Stimulated activated CD4-positive, alpha-beta T cell treated with anti-CD3 and anti-CD28 coated beads, Interleukin-4, amount 100 ng/mL, for 1 hour (primary cell): ENCODE results near the gene SPEM1.
A peak's percentile ranks its signal among the peaks of the same experiment; 100 is the strongest.

Experiments
- DNase-seq: peaks from one replicate; pipeline ENCODE4 v3.0.0-alpha.2; 2020

SPEM1 gene

DNA sequence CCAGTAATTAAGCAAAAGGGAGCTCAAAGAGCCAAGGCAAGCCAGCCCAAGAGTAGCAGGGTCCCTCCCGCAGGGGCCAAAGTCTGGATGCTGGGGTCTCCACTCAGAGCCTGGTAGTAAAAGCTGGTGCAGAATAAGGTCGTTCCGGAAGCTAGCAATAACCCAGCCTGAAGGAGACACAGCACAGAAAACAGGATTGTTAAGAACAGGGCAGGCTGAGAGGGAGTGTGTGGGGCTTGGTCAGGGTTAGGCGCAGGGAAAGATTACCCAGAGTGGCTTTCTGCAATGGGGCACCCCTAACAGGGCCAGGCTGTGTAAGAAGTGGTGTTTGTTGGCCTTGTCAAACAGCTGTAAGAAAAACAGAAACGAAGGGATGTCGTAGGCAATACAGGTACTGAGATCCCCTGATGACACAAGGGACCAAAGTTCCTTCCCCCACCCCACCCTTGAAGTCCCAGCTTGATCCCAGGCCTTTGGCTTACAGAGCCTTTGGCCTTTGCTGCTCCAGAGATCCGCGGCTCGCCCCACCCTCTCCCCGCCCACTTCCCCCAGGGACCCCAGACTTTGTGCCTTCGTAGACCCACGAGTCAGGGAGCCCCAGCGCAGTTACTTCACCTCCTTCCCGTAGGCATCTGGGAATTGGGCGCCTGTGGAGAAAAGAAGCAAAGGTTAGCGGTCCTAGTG is 16.9 kb upstream of the SPEM1 start:
- peak; percentile 23 for DNase-seq

DNA sequence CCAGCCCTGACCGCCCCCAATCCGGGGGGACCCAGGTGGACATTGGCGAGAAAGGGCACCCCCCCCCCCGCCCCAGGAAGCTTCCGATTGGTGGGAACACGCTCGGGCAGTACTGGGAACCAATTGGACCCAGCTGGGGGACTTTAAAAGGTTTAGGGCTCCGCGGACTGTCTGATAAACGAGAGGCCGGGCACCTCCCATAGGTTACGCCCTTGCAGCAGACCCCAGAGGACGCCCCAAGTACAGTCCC is 16.5 kb upstream of the SPEM1 start:
- no peak for DNase-seq

DNA sequence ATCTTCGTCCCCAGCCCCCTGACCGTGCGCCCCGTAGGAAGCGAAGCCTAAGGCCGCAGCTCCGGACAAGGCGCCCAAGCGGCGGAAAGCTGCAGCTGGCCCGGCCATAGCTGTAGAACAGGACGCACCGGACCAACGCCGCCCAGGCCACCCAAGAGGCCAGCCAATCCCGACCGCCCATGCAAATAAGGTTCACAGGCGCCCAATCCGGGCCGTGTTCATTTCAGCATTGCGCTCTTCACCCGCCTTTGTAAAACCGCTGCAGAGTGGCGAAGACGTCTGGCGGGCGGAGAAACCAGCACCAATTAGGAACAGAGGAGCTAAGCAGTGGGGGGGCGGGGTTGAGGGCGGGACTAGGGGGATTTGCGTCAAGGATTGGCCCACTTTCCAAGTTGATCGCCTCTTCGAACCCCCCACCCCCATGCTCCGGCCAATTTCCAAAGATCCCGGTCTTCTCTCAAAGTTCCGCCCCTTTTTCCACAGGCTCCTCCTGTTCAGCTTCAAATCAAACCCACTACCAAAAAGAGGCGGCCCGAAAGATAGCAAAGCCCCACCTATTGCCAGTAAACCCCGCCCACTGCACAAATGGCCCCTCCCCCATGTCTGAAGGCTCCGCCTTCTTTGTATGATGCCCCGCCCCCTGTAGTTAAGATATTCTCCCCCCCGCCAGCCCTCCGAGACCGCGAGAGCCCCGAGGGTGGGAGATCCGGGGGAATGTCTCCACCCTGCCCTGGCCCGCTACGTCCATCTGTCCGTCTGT is 16.0 kb upstream of the SPEM1 start, which contains the start of gene TMEM256:
Gene TMEM256, minus strand, starts transcription at position 121 of the 760 bp plus-strand sequence. Its CDS starts 13 bp downstream, at position 108.
- DNase-seq: peak; percentile 92

DNA sequence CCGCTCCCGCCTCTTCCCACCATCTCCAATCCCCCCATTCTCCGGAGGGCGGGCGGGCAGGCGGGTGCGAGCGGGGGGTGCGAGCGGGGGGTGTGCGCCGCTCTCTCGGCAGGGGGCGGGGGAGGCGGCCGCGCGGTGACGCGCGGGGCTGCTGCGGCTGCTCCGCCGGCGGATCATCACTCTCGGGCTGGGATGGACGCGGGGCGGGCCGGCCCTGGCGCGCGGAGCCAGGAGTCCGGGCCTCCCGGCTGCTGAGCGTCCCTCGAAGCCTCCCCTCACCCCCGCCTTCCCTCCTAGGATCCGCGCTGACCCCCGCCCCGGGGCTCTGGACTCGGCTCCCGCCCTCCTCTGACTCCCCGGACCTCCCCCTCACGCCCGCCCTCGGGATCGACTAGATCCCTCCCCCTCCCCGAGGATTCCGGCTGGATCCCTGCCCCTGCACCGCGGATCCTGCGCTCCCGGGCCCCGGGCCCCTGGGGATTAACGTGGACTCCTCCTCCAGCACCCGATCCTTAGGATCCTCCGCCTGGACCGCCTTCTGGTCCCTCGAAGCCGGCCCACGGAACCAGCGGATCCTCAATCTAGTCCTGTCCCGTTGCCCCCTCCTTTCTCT is 15.3 kb upstream of the SPEM1 start:
- peak; percentile 71 for DNase-seq

DNA sequence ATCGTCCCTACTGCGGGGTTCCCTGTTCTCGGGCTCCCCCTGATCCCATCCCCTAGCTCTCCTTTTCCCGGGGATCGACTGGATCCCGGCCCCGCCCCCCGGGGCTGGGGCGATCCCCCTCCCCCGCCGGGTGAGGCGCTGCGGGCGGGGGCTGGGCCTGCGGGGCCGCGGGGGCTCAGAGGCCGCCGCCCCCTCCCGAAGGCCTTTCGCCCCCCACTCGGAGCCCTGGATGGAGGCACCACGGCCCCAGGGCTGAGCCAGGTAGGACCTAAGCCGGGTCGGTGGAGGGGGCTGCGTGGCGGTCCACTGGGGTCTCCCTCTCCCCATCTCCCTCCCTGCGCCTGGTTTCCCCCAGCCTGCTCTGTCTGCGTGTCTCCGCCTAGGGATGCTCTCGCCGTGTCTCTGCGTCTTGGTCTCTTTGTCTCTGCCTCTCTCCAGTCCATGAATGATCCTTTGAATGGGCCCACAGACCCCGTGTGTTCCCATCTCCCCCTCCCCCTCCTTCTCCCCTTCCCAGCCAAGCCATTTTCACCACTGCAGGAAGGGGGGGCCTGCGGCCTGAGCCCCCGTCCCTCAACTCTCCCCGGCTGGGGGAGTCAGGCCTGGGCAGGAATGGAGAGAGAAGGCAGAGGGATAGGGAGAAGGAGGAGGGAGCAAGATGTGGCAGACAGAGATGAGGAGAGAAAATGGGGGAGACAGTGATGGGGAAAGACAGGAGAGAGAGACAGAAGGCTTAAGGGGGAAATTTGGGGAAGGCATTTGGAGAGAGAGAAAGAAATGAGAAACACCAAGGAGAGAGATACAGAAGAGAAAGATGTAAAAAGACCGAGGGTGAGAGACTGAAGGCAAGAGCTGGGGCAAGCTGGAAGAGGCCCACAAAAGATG is 14.5 kb upstream of the SPEM1 start:
- no peak for DNase-seq

DNA sequence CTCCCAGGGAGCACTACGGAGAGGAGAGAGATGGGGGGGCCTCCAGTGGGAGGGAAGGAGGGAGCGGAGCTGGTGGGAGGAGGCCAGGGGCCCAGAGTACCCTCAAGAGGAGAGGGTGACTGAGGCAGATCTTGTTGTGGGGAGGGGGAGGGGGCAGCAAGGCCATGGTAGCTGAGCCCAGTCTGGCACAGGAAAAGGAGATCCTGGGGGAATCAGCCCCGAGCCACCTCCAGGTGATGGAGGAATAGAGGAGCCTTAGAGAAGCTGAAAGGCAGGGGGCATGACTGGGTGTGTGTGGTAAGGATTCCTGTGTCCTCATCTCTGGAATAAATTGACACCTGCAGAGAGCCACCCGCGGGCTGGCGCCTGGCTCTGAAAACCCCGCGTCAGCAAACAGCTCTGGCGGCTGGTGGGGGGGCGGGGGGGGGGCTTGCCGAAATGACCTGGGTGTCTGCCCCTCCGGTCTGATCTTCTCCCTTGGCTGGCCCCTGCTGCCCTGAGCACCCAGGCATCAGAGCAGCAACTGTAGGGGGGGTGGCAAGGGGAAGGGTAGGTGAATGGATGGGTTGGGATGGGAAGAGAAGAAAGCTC is 13.8 kb upstream of the SPEM1 start:
- DNase-seq: no peak

DNA sequence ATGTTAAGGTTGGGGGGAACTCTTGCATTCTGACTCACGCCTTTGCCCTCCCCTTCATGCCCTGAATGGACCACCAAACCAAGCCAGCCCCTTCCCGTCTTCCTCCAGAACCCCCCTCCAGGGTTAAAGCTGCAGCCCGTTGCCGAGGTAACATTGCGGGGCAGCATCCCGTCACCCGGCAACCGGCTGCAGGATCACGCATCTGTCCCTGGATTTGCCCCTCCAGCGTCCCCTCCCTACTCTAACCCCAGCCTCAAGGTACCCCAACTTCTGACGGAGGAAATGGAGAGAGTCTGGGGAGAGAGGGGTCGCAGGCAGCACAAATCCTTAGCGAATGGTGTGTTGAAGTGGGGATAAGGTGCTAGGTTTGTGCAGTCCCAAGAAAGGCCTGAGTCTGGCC is 13.0 kb upstream of the SPEM1 start:
- DNase-seq: no peak

DNA sequence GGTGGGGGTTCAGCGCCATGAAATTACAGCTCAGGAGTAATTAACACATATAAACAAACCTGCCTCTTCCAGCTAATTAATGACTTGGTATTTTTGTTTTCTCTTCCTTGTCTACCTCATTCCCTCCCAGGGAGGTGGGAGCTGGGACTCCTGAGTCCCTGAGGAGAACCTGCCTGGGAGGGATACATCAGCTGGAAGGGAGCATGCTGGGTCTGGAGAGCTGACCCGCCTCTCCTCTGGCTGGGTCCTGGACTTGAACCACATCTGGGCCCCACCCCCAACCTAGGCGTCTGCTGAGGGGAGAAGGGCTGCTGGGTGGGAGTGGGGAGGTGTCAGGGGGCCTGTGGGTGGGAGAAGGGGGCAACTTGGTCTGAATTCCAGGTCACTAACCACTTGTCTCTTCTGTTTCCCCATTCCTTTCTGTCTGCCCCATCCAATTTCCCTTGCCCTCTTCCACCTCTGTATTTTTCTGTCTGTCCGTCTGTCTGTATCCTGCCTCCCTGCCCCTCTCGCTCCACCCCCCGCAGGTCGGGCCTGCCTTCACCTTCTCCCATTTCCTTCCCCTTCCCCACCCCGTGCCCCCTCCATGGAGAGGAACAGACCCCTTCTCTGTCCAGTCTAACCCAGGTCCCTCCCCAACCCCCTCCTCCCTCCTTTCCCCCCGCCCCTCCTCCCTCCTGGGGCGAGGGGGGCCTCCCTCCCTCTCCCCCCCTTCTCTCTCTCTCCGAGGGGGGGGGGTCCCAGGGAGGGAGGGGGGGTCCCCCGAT is 12.5 kb upstream of the SPEM1 start, which contains the start of gene NLGN2:
Gene NLGN2, plus strand, starts transcription at position 361 of the 767 bp plus-strand sequence. CDS start 411 bp downstream, outside the sequence.
- DNase-seq: no peak

DNA sequence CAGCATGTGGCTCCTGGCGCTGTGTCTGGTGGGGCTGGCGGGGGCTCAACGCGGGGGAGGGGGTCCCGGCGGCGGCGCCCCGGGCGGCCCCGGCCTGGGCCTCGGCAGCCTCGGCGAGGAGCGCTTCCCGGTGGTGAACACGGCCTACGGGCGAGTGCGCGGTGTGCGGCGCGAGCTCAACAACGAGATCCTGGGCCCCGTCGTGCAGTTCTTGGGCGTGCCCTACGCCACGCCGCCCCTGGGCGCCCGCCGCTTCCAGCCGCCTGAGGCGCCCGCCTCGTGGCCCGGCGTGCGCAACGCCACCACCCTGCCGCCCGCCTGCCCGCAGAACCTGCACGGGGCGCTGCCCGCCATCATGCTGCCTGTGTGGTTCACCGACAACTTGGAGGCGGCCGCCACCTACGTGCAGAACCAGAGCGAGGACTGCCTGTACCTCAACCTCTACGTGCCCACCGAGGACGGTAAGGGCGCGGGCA is 11.8 kb upstream of the SPEM1 start:
- DNase-seq: peak; percentile 22

DNA sequence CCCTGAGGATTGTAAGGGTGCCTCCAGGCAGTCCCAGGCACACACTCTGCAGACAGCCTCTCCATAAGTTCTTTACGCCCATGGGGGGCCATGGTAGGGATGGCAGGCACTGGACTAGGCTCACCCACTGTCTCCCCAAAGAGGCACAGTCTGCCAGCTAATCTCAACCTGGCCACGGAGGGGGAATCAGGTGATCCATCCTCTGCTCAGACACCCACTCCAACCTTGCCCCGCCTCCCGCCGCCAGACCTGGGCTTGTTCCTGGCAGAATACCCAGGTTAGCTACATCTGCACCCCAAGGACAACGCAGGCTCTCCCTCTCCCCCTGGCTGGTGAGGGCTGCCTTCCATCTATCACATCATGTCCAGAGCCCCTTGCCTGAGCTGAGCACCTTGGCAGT is 11.3 kb upstream of the SPEM1 start:
- DNase-seq: no peak

DNA sequence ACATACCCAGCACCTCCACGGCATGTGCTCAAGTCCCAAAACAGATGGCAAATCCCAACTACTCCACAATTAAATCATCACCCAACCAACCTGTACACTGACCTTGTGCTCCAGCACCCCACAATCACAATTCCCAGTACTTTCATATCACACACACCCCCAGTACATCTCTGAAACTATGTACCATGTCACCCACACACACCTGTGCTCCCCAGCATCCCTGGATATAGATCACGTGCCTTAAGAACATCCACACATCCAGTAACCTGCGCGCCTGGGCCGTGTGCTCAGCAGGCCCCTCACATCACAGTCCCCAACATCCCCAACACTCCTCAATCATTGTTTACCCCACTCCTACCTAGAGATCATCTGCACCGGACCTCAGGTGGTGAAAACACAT is 10.4 kb upstream of the SPEM1 start:
- no peak for DNase-seq

DNA sequence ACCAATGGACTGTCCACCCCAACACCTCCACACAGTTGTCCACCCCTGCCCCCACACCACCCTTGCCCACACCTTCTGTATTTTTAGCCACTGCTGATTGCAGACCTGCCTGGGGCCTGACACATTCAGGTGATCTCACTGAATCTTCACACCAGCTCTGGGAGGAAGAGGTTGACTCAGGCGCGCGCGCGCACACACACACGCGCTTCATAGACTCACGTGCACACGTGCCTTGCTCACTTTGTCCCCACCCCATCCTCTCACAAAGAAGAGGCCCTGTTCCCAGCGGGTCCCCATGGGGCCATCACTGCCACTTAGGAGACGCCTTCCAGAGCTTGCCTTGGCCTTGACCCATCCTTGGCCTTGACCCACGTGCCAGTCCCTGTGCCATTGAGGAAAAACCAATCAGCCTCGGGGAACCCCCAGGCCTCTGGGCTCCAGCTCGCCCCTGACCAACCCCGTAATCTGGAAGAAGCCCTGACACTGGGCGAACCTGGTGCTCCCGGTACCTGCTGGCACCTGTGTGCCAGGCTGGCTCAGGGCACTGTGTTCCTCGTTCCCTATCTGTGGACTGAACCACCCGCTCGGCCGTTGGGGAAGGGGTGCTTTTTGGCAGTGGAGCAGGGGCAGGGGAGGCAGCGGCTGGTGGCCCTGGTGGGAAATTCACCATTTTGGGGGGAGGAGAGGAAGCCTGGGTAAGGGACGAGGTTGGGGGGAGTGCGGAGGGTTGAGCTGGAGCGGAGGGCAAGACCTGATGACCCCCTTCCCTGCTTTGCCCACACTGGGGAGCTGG is 9.3 kb upstream of the SPEM1 start:
- DNase-seq: no peak

DNA sequence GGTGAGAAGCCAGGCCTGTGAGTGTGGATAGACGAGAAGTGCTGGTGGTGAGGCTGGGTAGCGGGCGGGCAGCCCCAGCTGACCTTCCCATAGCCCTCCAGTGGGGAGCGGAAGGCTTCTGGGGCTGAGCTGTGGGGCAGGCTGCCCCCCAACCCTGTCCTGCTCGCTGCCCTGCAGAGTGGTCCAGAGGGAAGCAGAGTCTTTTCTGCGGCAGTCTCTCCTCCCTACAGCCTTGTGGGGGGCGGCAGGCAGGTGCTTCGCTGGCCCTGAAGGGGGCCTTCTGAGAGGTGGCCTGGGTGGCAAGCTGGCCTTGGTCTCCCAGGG is 8.7 kb upstream of the SPEM1 start:
- no peak for DNase-seq

DNA sequence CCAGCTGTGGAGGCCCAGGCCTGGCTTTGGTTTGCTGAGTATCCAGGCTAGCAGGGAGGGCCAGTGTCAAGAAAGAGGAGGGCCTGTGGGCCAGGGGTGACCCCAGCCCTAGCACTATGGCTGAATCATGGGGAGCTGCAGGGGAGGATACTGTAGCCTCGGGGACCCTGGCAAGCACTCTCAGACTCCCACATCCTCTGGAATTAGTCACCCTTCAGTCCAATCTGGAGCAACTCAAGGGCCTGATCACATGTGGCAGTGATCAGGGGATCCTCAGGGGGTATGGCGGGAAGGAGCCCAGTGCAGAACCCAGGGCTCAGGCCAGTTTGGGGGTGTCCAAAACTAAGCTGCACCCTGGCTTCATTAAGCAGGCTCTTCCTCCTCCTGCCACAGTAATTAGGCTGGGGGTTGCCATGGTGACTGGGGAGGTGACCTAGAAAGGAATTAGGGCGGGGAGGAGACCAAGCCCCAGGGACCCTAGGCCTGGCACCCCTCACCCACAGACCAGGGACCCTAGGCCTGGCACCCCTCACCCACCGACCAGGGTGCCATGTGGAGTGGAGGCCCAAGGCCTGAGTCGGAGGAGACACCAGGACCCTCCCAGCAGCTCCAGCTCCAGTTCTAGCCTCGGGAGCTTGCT is 6.7 kb upstream of the SPEM1 start:
- no peak for DNase-seq

DNA sequence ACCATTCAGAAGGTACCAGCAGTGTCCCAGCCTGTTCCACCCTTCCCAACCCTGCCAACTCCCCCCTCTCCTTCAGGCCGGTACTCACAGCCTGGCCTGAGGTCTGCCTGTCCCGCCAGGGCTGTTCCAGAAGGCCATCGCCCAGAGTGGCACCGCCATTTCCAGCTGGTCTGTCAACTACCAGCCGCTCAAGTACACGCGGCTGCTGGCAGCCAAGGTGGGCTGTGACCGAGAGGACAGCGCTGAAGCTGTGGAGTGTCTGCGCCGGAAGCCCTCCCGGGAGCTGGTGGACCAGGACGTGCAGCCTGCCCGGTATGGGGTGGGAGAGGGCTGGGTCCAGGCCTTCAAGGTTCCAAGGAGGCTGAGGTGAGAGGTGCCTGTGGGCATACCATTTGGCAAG is 5.3 kb upstream of the SPEM1 start:
- DNase-seq: no peak

DNA sequence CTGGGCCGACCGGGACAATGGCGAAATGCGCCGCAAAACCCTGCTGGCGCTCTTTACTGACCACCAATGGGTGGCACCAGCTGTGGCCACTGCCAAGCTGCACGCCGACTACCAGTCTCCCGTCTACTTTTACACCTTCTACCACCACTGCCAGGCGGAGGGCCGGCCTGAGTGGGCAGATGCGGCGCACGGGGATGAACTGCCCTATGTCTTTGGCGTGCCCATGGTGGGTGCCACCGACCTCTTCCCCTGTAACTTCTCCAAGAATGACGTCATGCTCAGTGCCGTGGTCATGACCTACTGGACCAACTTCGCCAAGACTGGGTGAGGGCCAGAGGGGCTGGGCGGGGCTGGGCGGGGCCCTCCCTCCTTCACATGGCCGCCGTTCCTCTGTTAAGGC is 4.3 kb upstream of the SPEM1 start:
- DNase-seq: no peak

DNA sequence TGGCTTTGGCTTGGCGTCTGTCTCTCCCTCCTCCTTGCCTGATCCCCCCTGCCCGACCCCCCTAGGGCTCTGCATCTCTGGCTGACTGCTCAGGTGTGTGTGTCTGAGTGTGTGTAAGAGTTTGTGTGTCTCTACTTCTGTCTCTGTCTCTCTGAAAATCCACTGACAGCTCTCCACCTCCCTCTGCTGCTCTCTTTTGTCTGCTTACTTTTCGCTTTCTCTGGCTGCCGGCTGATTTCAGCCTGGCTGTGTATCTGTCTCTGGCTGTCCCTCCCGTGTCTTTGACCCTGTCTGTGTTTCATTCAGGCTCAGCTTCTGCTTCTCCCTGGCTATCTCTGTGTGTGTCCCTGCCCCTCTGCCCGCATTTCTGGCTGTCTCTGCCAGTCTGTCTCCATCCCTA is 3.8 kb upstream of the SPEM1 start:
- DNase-seq: no peak

DNA sequence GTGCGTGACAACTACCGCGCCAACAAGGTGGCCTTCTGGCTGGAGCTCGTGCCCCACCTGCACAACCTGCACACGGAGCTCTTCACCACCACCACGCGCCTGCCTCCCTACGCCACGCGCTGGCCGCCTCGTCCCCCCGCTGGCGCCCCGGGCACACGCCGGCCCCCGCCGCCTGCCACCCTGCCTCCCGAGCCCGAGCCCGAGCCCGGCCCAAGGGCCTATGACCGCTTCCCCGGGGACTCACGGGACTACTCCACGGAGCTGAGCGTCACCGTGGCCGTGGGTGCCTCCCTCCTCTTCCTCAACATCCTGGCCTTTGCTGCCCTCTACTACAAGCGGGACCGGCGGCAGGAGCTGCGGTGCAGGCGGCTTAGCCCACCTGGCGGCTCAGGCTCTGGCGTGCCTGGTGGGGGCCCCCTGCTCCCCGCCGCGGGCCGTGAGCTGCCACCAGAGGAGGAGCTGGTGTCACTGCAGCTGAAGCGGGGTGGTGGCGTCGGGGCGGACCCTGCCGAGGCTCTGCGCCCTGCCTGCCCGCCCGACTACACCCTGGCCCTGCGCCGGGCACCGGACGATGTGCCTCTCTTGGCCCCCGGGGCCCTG is 3.0 kb upstream of the SPEM1 start:
- DNase-seq: no peak

DNA sequence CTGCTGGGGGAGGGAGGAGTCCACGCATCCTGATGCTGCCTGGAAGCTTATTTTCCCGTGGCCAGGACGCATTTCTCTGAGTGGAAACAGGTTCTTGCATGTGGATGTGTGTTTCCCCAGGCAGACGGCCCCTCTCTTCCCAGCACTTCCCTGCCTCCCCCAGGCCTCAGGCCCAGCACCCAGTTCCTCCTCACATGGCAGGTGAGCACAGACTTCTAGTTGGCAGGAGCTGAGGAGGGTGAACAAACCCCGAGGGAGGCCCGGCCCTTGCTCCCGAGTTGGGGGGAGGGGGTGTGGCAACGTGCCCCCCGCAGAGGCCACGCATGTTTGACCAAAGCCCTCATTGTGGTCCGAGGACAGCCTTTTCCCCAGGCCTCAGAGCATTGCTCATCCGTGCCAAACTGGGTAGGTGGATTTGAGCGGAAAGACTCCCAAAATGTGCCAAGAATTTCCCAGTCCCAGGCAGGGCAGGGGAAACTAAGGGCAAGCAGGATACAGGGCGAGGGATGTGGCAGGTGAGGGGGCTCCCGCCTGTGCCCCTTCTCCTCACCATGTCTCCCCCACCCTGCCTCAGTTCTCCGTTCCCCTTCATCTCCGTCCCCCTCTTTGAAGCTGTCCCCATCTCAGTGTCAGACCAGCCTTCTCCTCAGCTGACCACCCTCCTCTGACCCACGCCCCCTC is 1.5 kb upstream of the SPEM1 start:
- DNase-seq: no peak

DNA sequence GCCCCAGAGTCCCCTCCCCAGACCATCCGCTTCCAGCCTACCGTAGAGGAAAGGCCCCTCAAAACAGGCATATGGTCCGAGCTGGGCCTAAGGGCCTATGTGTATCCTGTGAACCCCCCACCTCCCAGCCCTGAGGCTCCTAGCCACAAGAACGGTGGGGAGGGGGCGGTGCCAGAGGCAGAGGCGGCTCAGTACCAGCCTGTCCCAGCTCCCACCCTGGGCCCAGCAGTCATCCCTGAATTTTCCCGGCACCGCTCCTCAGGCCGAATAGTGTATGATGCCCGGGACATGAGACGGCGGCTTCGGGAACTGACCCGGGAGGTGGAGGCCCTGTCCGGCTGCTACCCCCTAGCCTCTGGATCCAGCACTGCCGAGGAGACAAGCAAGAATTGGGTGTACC is 1.1 kb downstream of the SPEM1 start:
- no peak for DNase-seq
